ENCODE results near the gene FIGNL2. TPM values are rescaled to one million over a fixed set of nuclear protein-coding genes. Genes with fewer than 3 reads are reported as not detected.

Gene FIGNL2
- total and polyA plus RNA-seq, 10 donors = 0.20 to 3.0 (median 1.4) TPM

DNA sequence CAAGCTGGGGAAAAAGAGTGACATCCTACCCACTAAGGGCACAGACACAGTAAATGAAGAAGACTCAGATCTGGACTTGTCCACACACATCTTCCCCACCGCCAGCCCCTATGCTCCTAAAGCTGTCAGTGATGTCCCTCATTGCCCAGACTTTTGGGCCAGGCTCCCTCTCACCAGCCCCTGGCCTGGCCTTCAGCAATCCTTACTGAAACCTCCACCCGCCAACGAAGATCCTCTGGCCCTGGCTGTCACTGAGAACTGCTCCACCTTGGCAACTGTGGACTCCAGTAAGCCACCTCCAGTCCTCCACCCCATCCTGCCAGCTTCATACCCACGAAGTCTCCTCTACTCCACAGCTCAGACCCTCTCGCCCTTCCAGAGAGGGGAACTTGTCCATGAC lies 23.3 kb downstream of the FIGNL2 start:
- intact Hi-C loops (cut with DNase I; ENCODE audit: low total_unique reads) = no loop called here
- no peak for TF ChIP-seq POLR2A (IDR thresholded peaks at IDR 0.05)
- no peak for TF ChIP-seq POLR2AphosphoS5 (IDR thresholded peaks at IDR 0.05)
- TF ChIP-seq, protein P1, sequence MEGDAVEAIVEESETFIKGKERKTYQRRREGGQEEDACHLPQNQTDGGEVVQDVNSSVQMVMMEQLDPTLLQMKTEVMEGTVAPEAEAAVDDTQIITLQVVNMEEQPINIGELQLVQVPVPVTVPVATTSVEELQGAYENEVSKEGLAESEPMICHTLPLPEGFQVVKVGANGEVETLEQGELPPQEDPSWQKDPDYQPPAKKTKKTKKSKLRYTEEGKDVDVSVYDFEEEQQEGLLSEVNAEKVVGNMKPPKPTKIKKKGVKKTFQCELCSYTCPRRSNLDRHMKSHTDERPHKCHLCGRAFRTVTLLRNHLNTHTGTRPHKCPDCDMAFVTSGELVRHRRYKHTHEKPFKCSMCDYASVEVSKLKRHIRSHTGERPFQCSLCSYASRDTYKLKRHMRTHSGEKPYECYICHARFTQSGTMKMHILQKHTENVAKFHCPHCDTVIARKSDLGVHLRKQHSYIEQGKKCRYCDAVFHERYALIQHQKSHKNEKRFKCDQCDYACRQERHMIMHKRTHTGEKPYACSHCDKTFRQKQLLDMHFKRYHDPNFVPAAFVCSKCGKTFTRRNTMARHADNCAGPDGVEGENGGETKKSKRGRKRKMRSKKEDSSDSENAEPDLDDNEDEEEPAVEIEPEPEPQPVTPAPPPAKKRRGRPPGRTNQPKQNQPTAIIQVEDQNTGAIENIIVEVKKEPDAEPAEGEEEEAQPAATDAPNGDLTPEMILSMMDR (IDR thresholded peaks at IDR 0.05 in 8 of 11, conservative IDR thresholded peaks at IDR 0.05 in 3 of 11) = no peak
- peaks cover 0 to 61% (median 33%) of the 10 kb centered on the region in 6 donors for H3K4me1 ChIP-seq

DNA sequence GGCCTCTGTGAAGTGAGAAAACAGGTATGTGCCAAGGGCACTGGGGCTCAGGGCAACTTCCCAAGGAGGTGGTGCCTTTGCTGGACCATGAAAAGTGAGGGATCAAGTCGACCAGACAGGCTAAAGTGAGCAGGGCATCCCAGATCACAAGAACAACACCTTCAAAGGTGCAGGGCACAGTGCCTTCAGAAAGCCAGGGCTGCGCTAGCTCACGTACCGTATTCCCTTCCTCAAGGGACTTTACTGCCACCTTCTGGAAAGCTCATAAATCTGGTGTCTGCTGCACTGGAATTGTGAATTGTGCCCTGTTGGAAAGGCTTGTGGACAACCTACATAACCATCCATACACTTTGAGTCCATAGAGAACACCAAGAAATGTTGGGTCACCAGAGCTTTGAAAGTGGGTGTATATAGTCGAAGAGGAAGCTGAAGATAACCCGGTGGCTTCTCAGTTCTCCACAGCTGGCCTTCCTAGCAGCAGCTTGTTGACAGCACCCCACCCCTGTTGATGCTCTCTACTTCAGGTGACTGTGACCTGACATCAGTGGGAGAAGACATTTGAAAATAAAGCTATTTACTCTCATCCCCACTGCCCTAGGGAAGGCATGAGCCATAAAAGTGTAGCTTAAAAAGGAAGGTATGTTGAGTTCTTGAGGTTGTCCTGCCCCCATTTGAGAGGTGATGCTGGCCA lies 24.5 kb downstream of the FIGNL2 start:
- Histone ChIP-seq H3K4me1 (peaks cover 3 to 73% (median 44%) of the 10 kb centered on the region in 6 donors), H3K36me3 (no peaks in the 10 kb centered on the region), H3K27ac (no peak overlapping the region), H3K9me3 (no peaks in the 10 kb centered on the region), H3K4me3 (no peak overlapping the region), H3K27me3 (replicated peaks in 1 of 7) (peaks cover 0 to 44% (median 4%) of the 10 kb centered on the region in 7 donors)
- TF ChIP-seq, protein P1 (IDR thresholded peaks at IDR 0.05 in 8 of 11, conservative IDR thresholded peaks at IDR 0.05 in 3 of 11) = peak in 7 of 11 experiments; percentile 32 to 51 (median 40)
- TF ChIP-seq POLR2A (IDR thresholded peaks at IDR 0.05) = no peak
- no peak for TF ChIP-seq POLR2AphosphoS5 (IDR thresholded peaks at IDR 0.05)
- WGBS, 5 donors = 26 to 36% (median 30%) methylated on average over 6 of the region's 6 CpGs
- intact Hi-C loops (cut with DNase I; ENCODE audit: low total_unique reads) = no loop called here
- DNase-seq = no peak

More for the DNA sequence above, 23.3 kb downstream of the FIGNL2 start:
- H3K27ac ChIP-seq = no peak overlapping the region
- H3K27me3 ChIP-seq (replicated peaks in 1 of 7) = peaks cover 0 to 37% (median 4%) of the 10 kb centered on the region in 7 donors
- H3K36me3 ChIP-seq = no peaks in the 10 kb centered on the region
- no peaks in the 10 kb centered on the region for H3K9me3 ChIP-seq
- H3K4me3 ChIP-seq = no peak overlapping the region
- 79 to 91% (median 89%) methylated on average over 5 of the region's 5 CpGs for WGBS, 5 donors
- peak; percentile 40 for DNase-seq

DNA sequence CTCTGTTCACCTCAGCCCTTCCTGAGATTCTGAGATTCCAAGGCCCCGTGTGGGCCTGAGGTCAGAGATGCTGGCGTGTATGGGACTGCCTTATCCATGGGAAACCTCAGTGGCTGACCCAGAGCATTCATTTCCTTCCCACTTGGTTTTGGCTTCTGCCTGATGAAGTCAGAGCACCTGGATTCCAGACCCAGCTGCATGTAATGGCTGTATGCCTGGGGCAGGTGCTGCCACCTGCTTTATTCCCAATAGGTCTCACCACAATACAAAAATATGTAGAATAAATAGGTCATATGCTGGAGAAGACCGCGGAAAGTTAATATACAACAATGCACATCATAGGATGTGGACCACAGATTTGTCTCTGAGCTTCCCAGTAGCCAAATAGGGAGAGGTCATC lies 25.6 kb downstream of the FIGNL2 start:
- WGBS, 5 donors = 76 to 93% (median 85%) methylated on average over 3 to 4 of the region's 4 CpGs
- H3K36me3 ChIP-seq = no peaks in the 10 kb centered on the region
- no peak overlapping the region for H3K27ac ChIP-seq
- intact Hi-C loops (cut with DNase I; ENCODE audit: low total_unique reads) = no loop called here
- no peak for TF ChIP-seq POLR2AphosphoS5 (IDR thresholded peaks at IDR 0.05)
- TF ChIP-seq, protein P1 (IDR thresholded peaks at IDR 0.05 in 8 of 11, conservative IDR thresholded peaks at IDR 0.05 in 3 of 11) = no peak
- no peak for TF ChIP-seq POLR2A (IDR thresholded peaks at IDR 0.05)
- H3K4me1 ChIP-seq = peaks cover 3 to 72% (median 40%) of the 10 kb centered on the region in 6 donors
- no peak for DNase-seq
- no peak overlapping the region for H3K4me3 ChIP-seq
- peaks cover 0 to 44% (median 4%) of the 10 kb centered on the region in 7 donors for H3K27me3 ChIP-seq (replicated peaks in 1 of 7)
- H3K9me3 ChIP-seq = no peaks in the 10 kb centered on the region

DNA sequence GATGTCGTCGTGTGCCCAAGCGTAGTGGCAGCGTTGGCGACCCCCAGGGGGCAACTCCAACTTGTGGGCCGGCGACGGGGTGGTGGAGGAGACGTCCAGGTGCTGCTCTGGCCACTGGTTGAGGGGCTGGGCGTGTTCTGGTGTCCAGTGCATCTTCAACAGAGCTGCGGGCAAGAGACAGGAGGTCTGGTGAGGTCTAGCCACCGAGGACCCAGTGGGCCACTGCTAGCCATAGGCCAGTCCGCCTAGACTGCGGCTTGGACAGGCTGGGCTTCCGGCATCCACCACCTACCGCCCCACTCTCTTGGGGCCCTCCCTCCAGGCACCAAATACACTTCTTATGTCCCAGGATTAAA lies 26.3 kb downstream of the FIGNL2 start:
- WGBS, 5 donors = 90 to 97% (median 93%) methylated on average over 6 to 16 of the region's 16 CpGs
- Histone ChIP-seq H3K36me3 (no peaks in the 10 kb centered on the region), H3K27ac (peak overlapping the region in 2 of 8 donors; percentile 86 to 88), H3K4me1 (peaks cover 3 to 65% (median 37%) of the 10 kb centered on the region in 6 donors), H3K9me3 (no peaks in the 10 kb centered on the region), H3K4me3 (peak overlapping the region in 3 of 8 donors; percentile 55 to 87 (median 62)), H3K27me3 (replicated peaks in 1 of 7) (peaks cover 0 to 45% (median 4%) of the 10 kb centered on the region in 7 donors)
- TF ChIP-seq POLR2A (IDR thresholded peaks at IDR 0.05) (no peak), POLR2AphosphoS5 (IDR thresholded peaks at IDR 0.05) (peak in 1 of 3 donors; percentile 14)
- no peak for DNase-seq
- intact Hi-C loops (cut with DNase I; ENCODE audit: low total_unique reads) = no loop called here

All from spleen (tissue), 11 donors.